ENCODE measurements around the gene TARP.

The TARP gene

GRCh38 chr7:38318803-38319416 lies 45.5 kb upstream of the TARP start:
- H3K4me3 ChIP-seq (replicated peaks; ENCODE audit: low read depth, low read length): no peak overlapping the region
- peak; percentile 92 for TF ChIP-seq CTCF (IDR thresholded peaks at IDR 0.05; ENCODE audit: low read length, missing control alignments)
- peak; percentile 86 for DNase-seq (ENCODE audit: low read depth)

- DNase-seq (ENCODE audit: low read depth): peak; percentile 17
- no peak overlapping the region for H3K4me3 ChIP-seq (replicated peaks; ENCODE audit: low read depth, low read length)
- no peak for TF ChIP-seq CTCF (IDR thresholded peaks at IDR 0.05; ENCODE audit: low read length, missing control alignments)
Observed at GRCh38 chr7:38318241-38318640, 44.8 kb upstream of the TARP start.

DNA sequence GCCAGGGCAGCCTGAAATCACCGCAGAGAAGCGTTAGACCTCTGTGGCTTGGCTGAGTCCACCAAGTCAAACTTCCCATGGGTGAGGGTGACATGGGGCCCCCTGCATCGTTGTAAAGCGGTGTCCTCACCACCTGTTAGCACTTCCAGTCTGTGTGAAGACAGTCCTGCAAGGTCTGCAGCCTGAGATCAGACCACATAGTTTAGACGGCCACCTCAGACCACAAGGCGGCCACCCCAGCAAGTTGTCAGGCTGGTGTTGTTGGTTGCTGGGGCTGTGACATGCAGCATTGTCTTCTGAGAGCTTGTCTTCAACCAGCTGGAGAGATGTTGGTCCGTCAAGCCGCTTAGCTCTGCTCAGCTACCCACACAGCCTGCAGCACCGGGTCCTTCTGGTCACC lies 44.1 kb upstream of the TARP start:
- DNase-seq (ENCODE audit: low read depth): no peak
- H3K4me3 ChIP-seq (replicated peaks; ENCODE audit: low read depth, low read length): no peak overlapping the region
- TF ChIP-seq CTCF (IDR thresholded peaks at IDR 0.05; ENCODE audit: low read length, missing control alignments): no peak

- no peak for TF ChIP-seq CTCF (IDR thresholded peaks at IDR 0.05; ENCODE audit: low read length, missing control alignments)
- no peak for DNase-seq (ENCODE audit: low read depth)
- no peak overlapping the region for H3K4me3 ChIP-seq (replicated peaks; ENCODE audit: low read depth, low read length)
Observed at GRCh38 chr7:38316733-38317360, 43.4 kb upstream of the TARP start.

DNA sequence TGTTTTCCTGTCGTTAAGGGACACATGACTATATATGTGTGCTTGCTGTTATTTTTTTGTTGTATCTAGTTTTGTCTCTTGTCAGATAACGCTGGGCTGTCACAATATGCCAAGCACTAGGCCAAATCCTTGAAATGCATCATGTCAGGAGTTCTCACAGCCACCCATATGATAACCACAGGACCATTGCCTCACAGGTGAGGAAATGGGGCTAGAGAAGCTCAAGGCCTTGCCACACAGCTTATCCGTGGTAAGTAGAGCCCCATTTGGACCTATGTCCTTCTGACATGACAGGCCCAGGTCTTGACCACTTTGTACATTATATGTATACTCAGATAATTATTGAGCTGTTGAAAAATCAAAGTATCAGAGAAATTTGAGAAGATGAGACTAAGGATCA lies 42.0 kb upstream of the TARP start:
- H3K4me3 ChIP-seq (replicated peaks; ENCODE audit: low read depth, low read length): no peak overlapping the region
- no peak for TF ChIP-seq CTCF (IDR thresholded peaks at IDR 0.05; ENCODE audit: low read length, missing control alignments)
- DNase-seq (ENCODE audit: low read depth): no peak

DNA sequence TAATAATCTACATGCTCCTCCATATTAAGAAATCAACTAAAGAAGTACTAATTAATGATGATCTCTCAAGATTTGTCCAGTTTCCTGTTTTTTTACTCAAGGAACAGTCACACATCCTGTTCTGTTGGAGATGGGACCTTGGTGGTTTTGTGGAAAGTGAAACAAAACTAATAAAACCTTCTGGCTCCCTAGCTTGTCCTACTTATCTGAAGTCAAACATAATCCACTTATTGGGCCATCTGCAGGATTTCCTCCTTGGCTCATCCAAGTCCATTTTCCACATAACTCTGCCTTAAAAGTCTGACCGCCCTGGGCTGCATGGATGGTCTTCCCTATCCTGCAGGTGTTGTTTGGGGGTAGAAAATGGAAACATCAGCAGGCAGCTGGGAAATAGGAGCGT lies 39.4 kb upstream of the TARP start:
- TF ChIP-seq CTCF (IDR thresholded peaks at IDR 0.05; ENCODE audit: low read length, missing control alignments): no peak
- no peak for DNase-seq (ENCODE audit: low read depth)
- no peak overlapping the region for H3K4me3 ChIP-seq (replicated peaks; ENCODE audit: low read depth, low read length)
